ENCODE data around the gene SST.

- TF ChIP-seq, protein P1, sequence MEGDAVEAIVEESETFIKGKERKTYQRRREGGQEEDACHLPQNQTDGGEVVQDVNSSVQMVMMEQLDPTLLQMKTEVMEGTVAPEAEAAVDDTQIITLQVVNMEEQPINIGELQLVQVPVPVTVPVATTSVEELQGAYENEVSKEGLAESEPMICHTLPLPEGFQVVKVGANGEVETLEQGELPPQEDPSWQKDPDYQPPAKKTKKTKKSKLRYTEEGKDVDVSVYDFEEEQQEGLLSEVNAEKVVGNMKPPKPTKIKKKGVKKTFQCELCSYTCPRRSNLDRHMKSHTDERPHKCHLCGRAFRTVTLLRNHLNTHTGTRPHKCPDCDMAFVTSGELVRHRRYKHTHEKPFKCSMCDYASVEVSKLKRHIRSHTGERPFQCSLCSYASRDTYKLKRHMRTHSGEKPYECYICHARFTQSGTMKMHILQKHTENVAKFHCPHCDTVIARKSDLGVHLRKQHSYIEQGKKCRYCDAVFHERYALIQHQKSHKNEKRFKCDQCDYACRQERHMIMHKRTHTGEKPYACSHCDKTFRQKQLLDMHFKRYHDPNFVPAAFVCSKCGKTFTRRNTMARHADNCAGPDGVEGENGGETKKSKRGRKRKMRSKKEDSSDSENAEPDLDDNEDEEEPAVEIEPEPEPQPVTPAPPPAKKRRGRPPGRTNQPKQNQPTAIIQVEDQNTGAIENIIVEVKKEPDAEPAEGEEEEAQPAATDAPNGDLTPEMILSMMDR (IDR thresholded peaks at IDR 0.05): no peak
- no peak for TF ChIP-seq POLR2A (IDR thresholded peaks at IDR 0.05)
- no peak for TF ChIP-seq POLR2AphosphoS5 (IDR thresholded peaks at IDR 0.05)
Observed at GRCh38 chr3:187713504-187713903, 43.3 kb upstream of the SST start.
